T-helper 1 cell treated with Interleukin-12 subunit alpha and Interleukin-12 subunit beta and Interleukin-4 antibody, amounts not matched to agents 30 μg/mL and 1 μg/mL, for 36 hours (primary cell): ENCODE data around the gene GSE1.

Experiments used
- H3K27ac Mint-ChIP-seq: one replicate; pipeline ENCODE4 v1.8.0; 2021; ENCODE audit warnings: mild to moderate bottlenecking, mixed read lengths
- H3K27me3 Mint-ChIP-seq: one replicate; pipeline ENCODE4 v1.8.0; 2021; ENCODE audit warnings: low read depth, mixed read lengths
- H3K36me3 Mint-ChIP-seq: one replicate; pipeline ENCODE4 v1.8.0; 2021; ENCODE audit warnings: low read depth, mixed read lengths
- H3K4me1 Mint-ChIP-seq: one replicate; pipeline ENCODE4 v1.8.0; 2021; ENCODE audit warnings: low read depth, mixed read lengths
- H3K4me3 Mint-ChIP-seq: one replicate; pipeline ENCODE4 v1.8.0; 2021; ENCODE audit warnings: mild to moderate bottlenecking, moderate library complexity, mixed read lengths
- H3K9me3 Mint-ChIP-seq: one replicate; pipeline ENCODE4 v1.8.0; 2021; ENCODE audit warnings: mixed read lengths

GSE1 gene

GRCh38 chr16:85688586-85689284, 75.6 kb downstream of the GSE1 start, which contains the start of gene GINS2:
GINS2 (minus strand) TSS chr16:85688954; CDS start chr16:85688898, 56 bp downstream.
- Mint-ChIP-seq H3K4me3 (peak within 1 kb of the TSS; percentile 80), H3K4me1 (peaks cover 16% of the 10 kb centered on the region), H3K27me3 (no peaks in the 10 kb centered on the region), H3K9me3 (no peaks in the 10 kb centered on the region), H3K36me3 (peaks cover 10% of the 10 kb centered on the region), H3K27ac (no peak within 1 kb of the TSS)

- Mint-ChIP-seq H3K27ac (no peak overlapping the region), H3K4me1 (peaks cover 14% of the 10 kb centered on the region), H3K4me3 (peak overlapping the region; percentile 73), H3K27me3 (no peaks in the 10 kb centered on the region), H3K36me3 (peaks cover 8% of the 10 kb centered on the region), H3K9me3 (no peaks in the 10 kb centered on the region)
These were observed 76.3 kb downstream of the GSE1 start for GRCh38 chr16:85689285-85689949.

- Mint-ChIP-seq H3K4me1 (peaks cover 13% of the 10 kb centered on the region), H3K4me3 (peak overlapping the region; percentile 28), H3K27ac (no peak overlapping the region), H3K36me3 (peaks cover 7% of the 10 kb centered on the region), H3K27me3 (no peaks in the 10 kb centered on the region), H3K9me3 (no peaks in the 10 kb centered on the region)
These were observed 76.8 kb downstream of the GSE1 start for GRCh38 chr16:85689950-85690320.

GRCh38 chr16:85690469-85691064, 77.4 kb downstream of the GSE1 start:
- Mint-ChIP-seq H3K4me3 (no peak overlapping the region), H3K27me3 (no peaks in the 10 kb centered on the region), H3K4me1 (peaks cover 13% of the 10 kb centered on the region), H3K9me3 (no peaks in the 10 kb centered on the region), H3K27ac (no peak overlapping the region), H3K36me3 (peaks cover 7% of the 10 kb centered on the region)

GRCh38 chr16:85695196-85696128, 82.3 kb downstream of the GSE1 start:
- Mint-ChIP-seq H3K4me1 (no peaks in the 10 kb centered on the region), H3K9me3 (no peaks in the 10 kb centered on the region), H3K4me3 (no peak overlapping the region), H3K27me3 (no peaks in the 10 kb centered on the region), H3K36me3 (no peaks in the 10 kb centered on the region), H3K27ac (no peak overlapping the region)

GRCh38 chr16:85696781-85697180, 83.7 kb downstream of the GSE1 start:
- H3K9me3 Mint-ChIP-seq, result no peaks in the 10 kb centered on the region
- H3K27me3 Mint-ChIP-seq, result peaks cover 2% of the 10 kb centered on the region
- no peaks in the 10 kb centered on the region for H3K36me3 Mint-ChIP-seq
- no peak overlapping the region for H3K27ac Mint-ChIP-seq
- H3K4me1 Mint-ChIP-seq, result no peaks in the 10 kb centered on the region
- no peak overlapping the region for H3K4me3 Mint-ChIP-seq

- Mint-ChIP-seq H3K9me3 (no peaks in the 10 kb centered on the region), H3K27me3 (peaks cover 6% of the 10 kb centered on the region), H3K4me3 (no peak overlapping the region), H3K4me1 (no peaks in the 10 kb centered on the region), H3K36me3 (no peaks in the 10 kb centered on the region), H3K27ac (no peak overlapping the region)
These were observed 84.3 kb downstream of the GSE1 start for GRCh38 chr16:85697431-85697830.

- H3K4me1 Mint-ChIP-seq, result no peaks in the 10 kb centered on the region
- H3K36me3 Mint-ChIP-seq, result no peaks in the 10 kb centered on the region
- no peak overlapping the region for H3K27ac Mint-ChIP-seq
These were observed 85.4 kb downstream of the GSE1 start for GRCh38 chr16:85698459-85698891.

GRCh38 chr16:85698935-85699558, 85.9 kb downstream of the GSE1 start:
- Mint-ChIP-seq H3K27me3 (peaks cover 6% of the 10 kb centered on the region), H3K36me3 (no peaks in the 10 kb centered on the region), H3K9me3 (no peaks in the 10 kb centered on the region), H3K27ac (no peak overlapping the region), H3K4me3 (no peak overlapping the region), H3K4me1 (no peaks in the 10 kb centered on the region)

More at GRCh38 chr16:85698459-85698891, 85.4 kb downstream of the GSE1 start:
- Mint-ChIP-seq H3K4me3 (no peak overlapping the region), H3K9me3 (no peaks in the 10 kb centered on the region), H3K27me3 (peaks cover 6% of the 10 kb centered on the region)

GRCh38 chr16:85699628-85700027, 86.5 kb downstream of the GSE1 start:
- H3K27me3 Mint-ChIP-seq, result peaks cover 6% of the 10 kb centered on the region
- H3K27ac Mint-ChIP-seq, result no peak overlapping the region
- no peaks in the 10 kb centered on the region for H3K36me3 Mint-ChIP-seq
- H3K9me3 Mint-ChIP-seq, result no peaks in the 10 kb centered on the region
- no peaks in the 10 kb centered on the region for H3K4me1 Mint-ChIP-seq
- H3K4me3 Mint-ChIP-seq, result no peak overlapping the region

GRCh38 chr16:85704011-85704410, 90.9 kb downstream of the GSE1 start:
- Mint-ChIP-seq H3K27me3 (peaks cover 6% of the 10 kb centered on the region), H3K4me3 (no peak overlapping the region), H3K4me1 (no peaks in the 10 kb centered on the region), H3K36me3 (no peaks in the 10 kb centered on the region), H3K27ac (no peak overlapping the region), H3K9me3 (no peaks in the 10 kb centered on the region)

- Mint-ChIP-seq H3K27ac (no peak overlapping the region), H3K4me1 (no peaks in the 10 kb centered on the region), H3K27me3 (peaks cover 6% of the 10 kb centered on the region), H3K36me3 (no peaks in the 10 kb centered on the region), H3K9me3 (no peaks in the 10 kb centered on the region), H3K4me3 (no peak overlapping the region)
These were observed 92.1 kb downstream of the GSE1 start for GRCh38 chr16:85704900-85705846.

GRCh38 chr16:85706449-85707034, 93.4 kb downstream of the GSE1 start:
- no peak overlapping the region for H3K27ac Mint-ChIP-seq
- no peak overlapping the region for H3K4me3 Mint-ChIP-seq
- H3K27me3 Mint-ChIP-seq, result peaks cover 6% of the 10 kb centered on the region

More at GRCh38 chr16:85706449-85707034, 93.4 kb downstream of the GSE1 start:
- Mint-ChIP-seq H3K36me3 (no peaks in the 10 kb centered on the region), H3K4me1 (no peaks in the 10 kb centered on the region), H3K9me3 (no peaks in the 10 kb centered on the region)
